CD14-positive monocyte (primary cell): ENCODE results near the gene CAPSL. TPM values are rescaled to one million over a fixed set of nuclear protein-coding genes. Genes with fewer than 3 reads are reported as not detected.

Source experiments
- DNase-seq, 3 donors: peaks; one replicate each; pipeline ENCODE4 v3.0.0-alpha.2; 2011 to 2022
- H2AFZ ChIP-seq: 2 replicates; pipeline ENCODE4 v1.6.0; 2012; ENCODE audit warnings: mild to moderate bottlenecking, low read depth, low read length, inconsistent platforms; ENCODE audit not compliant: insufficient read depth, poor library complexity, severe bottlenecking
- H3K27ac ChIP-seq, 2 donors: 1 replicate in 1 of 2; 2 replicates in 1 of 2; pipeline ENCODE4 v1.5.1; 2012 to 2013; ENCODE audit warnings: low read length in 2 of 2, control low read depth in 1 of 2, inconsistent platforms in 1 of 2, low read depth in 1 of 2, mild to moderate bottlenecking in 1 of 2
- H3K27me3 ChIP-seq, 2 donors: one replicate each; pipeline versions ENCODE4 v1.6.0 to v1.6.1; 2011 to 2013; ENCODE audit warnings: low read length in 2 of 2; ENCODE audit not compliant: control insufficient read depth in 2 of 2, insufficient read depth in 2 of 2
- H3K36me3 ChIP-seq, 2 donors: replicated peaks in 1 of 2; 1 replicate in 1 of 2; 2 replicates in 1 of 2; pipeline versions ENCODE4 v1.5.1 to v1.6.1; 2012 to 2013; ENCODE audit warnings: low read length in 2 of 2, control low read depth in 1 of 2, inconsistent platforms in 1 of 2, mild to moderate bottlenecking in 1 of 2; ENCODE audit not compliant: insufficient read depth in 2 of 2, control insufficient read depth in 1 of 2
- H3K4me1 ChIP-seq, 2 donors: 1 replicate in 1 of 2; 2 replicates in 1 of 2; pipeline versions ENCODE4 v1.5.1 to v1.6.1; 2012 to 2013; ENCODE audit warnings: low read length in 2 of 2, control low read depth in 1 of 2, inconsistent platforms in 1 of 2, mild to moderate bottlenecking in 1 of 2, moderate library complexity in 1 of 2; ENCODE audit not compliant: insufficient read depth in 2 of 2, control insufficient read depth in 1 of 2
- H3K4me2 ChIP-seq: replicated peaks from 2 replicates; pipeline ENCODE3; 2012; ENCODE audit warnings: low read length, moderate library complexity, mild to moderate bottlenecking; ENCODE audit not compliant: poor library complexity, severe bottlenecking; ENCODE audit errors: extremely low read depth
- H3K4me3 ChIP-seq, 3 experiments: fragments of 200-600 bp in 1 of 3; sonication (generic) in 1 of 3; replicated peaks in 1 of 3; 1 replicate in 2 of 3; 2 replicates in 1 of 3; pipeline ENCODE4 v1.5.1; 2011 to 2013; ENCODE audit warnings: low read length in 3 of 3, mild to moderate bottlenecking in 3 of 3, control low read depth in 2 of 3, low read depth in 2 of 3, inconsistent platforms in 1 of 3, moderate library complexity in 1 of 3
- H3K79me2 ChIP-seq: 2 replicates; pipeline ENCODE4 v1.6.0; 2012; ENCODE audit warnings: mild to moderate bottlenecking, control low read depth, inconsistent platforms, low read length, moderate library complexity; ENCODE audit not compliant: insufficient read depth
- H3K9ac ChIP-seq: 2 replicates; pipeline ENCODE4 v1.6.0; 2017; ENCODE audit warnings: low read length, mild to moderate bottlenecking; ENCODE audit not compliant: insufficient read depth, poor library complexity, severe bottlenecking
- H3K9me3 ChIP-seq, 2 donors: replicated peaks in 1 of 2; 1 replicate in 1 of 2; 2 replicates in 1 of 2; pipeline versions ENCODE4 v1.5.1 to v1.6.1; 2012 to 2013; ENCODE audit warnings: low read length in 2 of 2, control low read depth in 1 of 2; ENCODE audit not compliant: control insufficient read depth in 1 of 2, insufficient read depth in 1 of 2
- H4K20me1 ChIP-seq: 2 replicates; pipeline ENCODE4 v1.6.0; 2012; ENCODE audit warnings: mild to moderate bottlenecking, low read length, control low read depth, moderate library complexity; ENCODE audit not compliant: insufficient read depth
- H3K27ac Mint-ChIP-seq, 7 donors: one replicate each; pipeline ENCODE4 v1.8.0; 2020; ENCODE audit warnings: mild to moderate bottlenecking in 7 of 7, mixed read lengths in 7 of 7, moderate library complexity in 6 of 7, inconsistent platforms in 2 of 7
- H3K27me3 Mint-ChIP-seq, 3 donors: one replicate each; pipeline ENCODE4 v1.8.0; 2021 to 2022; ENCODE audit warnings: low read depth in 3 of 3, mild to moderate bottlenecking in 3 of 3, mixed read lengths in 3 of 3, moderate library complexity in 3 of 3, inconsistent platforms in 1 of 3
- H3K36me3 Mint-ChIP-seq, 2 donors: one replicate each; pipeline ENCODE4 v1.8.0; 2020; ENCODE audit warnings: mixed read lengths in 2 of 2, inconsistent platforms in 1 of 2, mild to moderate bottlenecking in 1 of 2
- H3K4me1 Mint-ChIP-seq: one replicate; pipeline ENCODE4 v1.8.0; 2020; ENCODE audit warnings: mild to moderate bottlenecking, mixed read lengths
- H3K4me3 Mint-ChIP-seq, 2 donors: one replicate each; pipeline ENCODE4 v1.8.0; 2020; ENCODE audit warnings: mild to moderate bottlenecking in 2 of 2, mixed read lengths in 2 of 2, moderate library complexity in 1 of 2
- H3K9me3 Mint-ChIP-seq, 7 donors: one replicate each; pipeline ENCODE4 v1.8.0; 2020 to 2022; ENCODE audit warnings: mixed read lengths in 7 of 7, mild to moderate bottlenecking in 6 of 7, moderate library complexity in 6 of 7, inconsistent platforms in 2 of 7
- WGBS: methylation state at CpG from one replicate; pipeline ENCODE4 v1.1.5; 2013; ENCODE audit warnings: missing lambda C conversion rate; ENCODE audit not compliant: insufficient coverage; 5-methylcytosine and 5-hydroxymethylcytosine counted together
- intact Hi-C, 2 donors: fragments of 100-400 bp; cut with micrococcal nuclease; formaldehyde crosslinking; loops; one replicate each; pipeline versions ENCODE4 v1.15.0 to v1.15.1; 2023
- polyA plus RNA-seq, 3 donors: library from polyadenylated mRNA; depleted of rRNA in 1 of 3; unstranded in 2 of 3; stranded (reverse) in 1 of 3; fragments of 300-500 nt in 2 of 3; fragments of >200 nt in 1 of 3; fragmentation: Illumina TruSeq in 2 of 3; gene quantifications; 1 replicate in 2 of 3; 2 replicates in 1 of 3; pipeline ENCODE4 v1.2.3, GENCODE V29; 2012 to 2021
- TF ChIP-seq, protein P1 (sequence below): fragments of 200-600 bp; IDR thresholded peaks from one replicate; pipeline ENCODE4 v1.8.0; 2022; ENCODE audit warnings: antibody characterized with exemption, mild to moderate bottlenecking

The CAPSL gene
- polyA plus RNA-seq, 3 donors = not detected

DNA sequence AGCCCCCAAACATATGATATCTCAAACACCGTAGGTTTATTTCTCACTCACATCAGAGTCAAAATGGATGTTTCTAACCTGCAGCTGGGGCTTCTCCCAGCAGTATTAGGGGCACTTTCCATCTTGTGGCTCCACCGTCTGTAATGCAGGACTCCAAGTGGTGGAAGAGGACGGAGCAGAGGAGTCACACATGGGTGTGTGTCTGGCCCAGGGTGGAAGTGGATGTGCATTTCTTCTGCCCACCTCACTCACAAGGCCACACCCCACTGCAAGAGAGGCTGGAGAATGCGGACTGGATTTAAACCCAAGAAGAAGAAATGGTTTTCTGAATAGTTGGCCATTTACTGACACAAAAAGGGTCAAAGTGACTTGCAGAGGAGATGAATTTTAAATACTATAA, 67.8 kb downstream of the CAPSL start:
- Mint-ChIP-seq H3K36me3 (no peaks in the 10 kb centered on the region), H3K4me1 (peaks cover 6% of the 10 kb centered on the region), H3K27ac (no peak overlapping the region), H3K4me3 (no peak overlapping the region), H3K27me3 (no peaks in the 10 kb centered on the region), H3K9me3 (peaks cover 0 to 7% (median 3%) of the 10 kb centered on the region in 7 donors)
- H3K9me3 ChIP-seq = no peaks in the 10 kb centered on the region
- H3K4me1 ChIP-seq = no peaks in the 10 kb centered on the region
- H3K9ac ChIP-seq = no peak overlapping the region
- no CpG with 5 or more reads among the region's 4 CpGs for WGBS
- TF ChIP-seq, protein P1, sequence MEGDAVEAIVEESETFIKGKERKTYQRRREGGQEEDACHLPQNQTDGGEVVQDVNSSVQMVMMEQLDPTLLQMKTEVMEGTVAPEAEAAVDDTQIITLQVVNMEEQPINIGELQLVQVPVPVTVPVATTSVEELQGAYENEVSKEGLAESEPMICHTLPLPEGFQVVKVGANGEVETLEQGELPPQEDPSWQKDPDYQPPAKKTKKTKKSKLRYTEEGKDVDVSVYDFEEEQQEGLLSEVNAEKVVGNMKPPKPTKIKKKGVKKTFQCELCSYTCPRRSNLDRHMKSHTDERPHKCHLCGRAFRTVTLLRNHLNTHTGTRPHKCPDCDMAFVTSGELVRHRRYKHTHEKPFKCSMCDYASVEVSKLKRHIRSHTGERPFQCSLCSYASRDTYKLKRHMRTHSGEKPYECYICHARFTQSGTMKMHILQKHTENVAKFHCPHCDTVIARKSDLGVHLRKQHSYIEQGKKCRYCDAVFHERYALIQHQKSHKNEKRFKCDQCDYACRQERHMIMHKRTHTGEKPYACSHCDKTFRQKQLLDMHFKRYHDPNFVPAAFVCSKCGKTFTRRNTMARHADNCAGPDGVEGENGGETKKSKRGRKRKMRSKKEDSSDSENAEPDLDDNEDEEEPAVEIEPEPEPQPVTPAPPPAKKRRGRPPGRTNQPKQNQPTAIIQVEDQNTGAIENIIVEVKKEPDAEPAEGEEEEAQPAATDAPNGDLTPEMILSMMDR = no peak
- H3K27ac ChIP-seq = no peak overlapping the region
- intact Hi-C loops = no loop called here
- H3K4me2 ChIP-seq = no peak overlapping the region
- DNase-seq = no peak
- no peaks in the 10 kb centered on the region for H3K79me2 ChIP-seq
- no peak overlapping the region for H2AFZ ChIP-seq
- H3K36me3 ChIP-seq = no peaks in the 10 kb centered on the region
- H3K27me3 ChIP-seq = no peaks in the 10 kb centered on the region
- H3K4me3 ChIP-seq = no peak overlapping the region
- H4K20me1 ChIP-seq = no peaks in the 10 kb centered on the region

DNA sequence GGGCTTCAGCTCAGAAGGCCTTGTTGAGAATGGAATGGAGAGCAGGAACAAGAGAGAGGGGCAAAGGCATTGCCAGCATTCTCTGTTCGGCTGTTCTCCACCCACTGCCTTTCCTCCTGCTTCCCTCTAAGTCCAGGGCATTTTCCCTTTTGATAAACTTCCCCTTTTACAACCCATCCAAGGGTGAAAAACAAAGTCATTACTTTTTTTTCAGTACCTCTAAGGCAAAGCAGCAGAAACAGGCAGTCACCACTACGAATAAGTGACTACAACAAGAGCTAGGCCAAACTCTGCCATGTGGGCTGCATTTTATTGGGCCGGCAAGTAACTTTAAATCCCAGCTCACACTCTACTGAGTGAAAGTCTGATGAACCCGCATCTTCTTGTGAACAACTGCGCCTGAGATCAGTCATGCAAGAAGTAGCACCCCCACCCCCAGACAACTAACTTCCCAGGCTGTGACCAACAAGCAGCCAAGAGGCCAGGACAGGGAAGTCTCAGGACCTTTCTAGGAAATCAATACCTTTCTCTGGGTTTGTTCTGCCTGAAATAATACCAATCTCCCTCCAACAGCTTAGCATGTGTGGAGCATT, 68.6 kb downstream of the CAPSL start:
- intact Hi-C loops = no loop called here
- Histone ChIP-seq H3K79me2 (no peaks in the 10 kb centered on the region), H3K27me3 (no peaks in the 10 kb centered on the region), H3K9me3 (no peaks in the 10 kb centered on the region), H2AFZ (no peak overlapping the region), H4K20me1 (no peaks in the 10 kb centered on the region), H3K4me3 (no peak overlapping the region), H3K27ac (no peak overlapping the region), H3K9ac (no peak overlapping the region), H3K4me2 (no peak overlapping the region), H3K4me1 (no peaks in the 10 kb centered on the region), H3K36me3 (no peaks in the 10 kb centered on the region)
- no peak overlapping the region for H3K4me3 Mint-ChIP-seq
- no peaks in the 10 kb centered on the region for H3K27me3 Mint-ChIP-seq
- 70% methylated on average over 5 of the region's 5 CpGs for WGBS
- TF ChIP-seq, protein P1 = no peak
- DNase-seq = no peak
- no peaks in the 10 kb centered on the region for H3K36me3 Mint-ChIP-seq
- H3K4me1 Mint-ChIP-seq = peaks cover 6% of the 10 kb centered on the region
- peaks cover 2 to 7% (median 3%) of the 10 kb centered on the region in 7 donors for H3K9me3 Mint-ChIP-seq
- no peak overlapping the region for H3K27ac Mint-ChIP-seq
